Omental fat pad (tissue), 4 donors: Measurements from ENCODE around the gene SEC11C. TPM values are rescaled to one million over a fixed set of nuclear protein-coding genes. Genes with fewer than 3 reads are reported as not detected.

ENCODE experiments used
- ATAC-seq: fragments of 150-250 bp; one replicate; pipeline ENCODE4 v1.9.1; 2016; ENCODE audit warnings: mild to moderate bottlenecking, moderate library complexity; ENCODE audit not compliant: low FRiP score
- DNase-seq: peaks from one replicate; pipeline ENCODE4 v3.0.0-alpha.2; 2019; ENCODE audit warnings: low spot score
- total RNA-seq, 4 donors: library from RNA; depleted of rRNA; stranded (reverse); fragments of >200 nt; gene quantifications; one replicate each; pipeline ENCODE4 v1.1.0, GENCODE V29; 2016
- TF ChIP-seq, protein P1 (sequence below), 3 donors: fragments of 450-650 bp; IDR thresholded peaks; one replicate each; pipeline ENCODE4 v1.5.1; 2016 to 2017; ENCODE audit warnings: antibody characterized with exemption in 3 of 3, mild to moderate bottlenecking in 3 of 3, moderate library complexity in 2 of 3

The SEC11C gene
- total RNA-seq, 4 donors from 2014 or later: 13.6 to 34.9 (median 20.5) TPM

DNA sequence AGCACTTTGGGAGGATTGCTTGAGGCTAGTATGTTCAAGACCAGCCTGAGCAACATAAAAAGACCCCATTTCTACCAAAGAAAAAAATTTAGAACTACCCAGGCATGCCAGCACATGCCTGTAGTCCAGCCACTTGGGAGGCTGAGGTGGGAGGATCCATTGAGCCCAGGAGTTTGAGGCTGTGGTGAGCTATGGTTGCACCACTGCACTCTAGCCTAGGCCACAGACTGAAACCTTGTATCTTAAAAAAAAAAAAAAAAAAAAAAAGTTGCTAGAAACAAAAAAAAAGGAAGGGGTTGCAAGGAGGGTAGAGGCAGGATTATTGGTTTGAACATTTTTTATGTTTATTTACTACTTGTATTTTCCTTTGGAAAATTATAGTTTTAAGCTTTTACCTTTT is 4.8 kb downstream of the SEC11C start:
- TF ChIP-seq, protein P1, sequence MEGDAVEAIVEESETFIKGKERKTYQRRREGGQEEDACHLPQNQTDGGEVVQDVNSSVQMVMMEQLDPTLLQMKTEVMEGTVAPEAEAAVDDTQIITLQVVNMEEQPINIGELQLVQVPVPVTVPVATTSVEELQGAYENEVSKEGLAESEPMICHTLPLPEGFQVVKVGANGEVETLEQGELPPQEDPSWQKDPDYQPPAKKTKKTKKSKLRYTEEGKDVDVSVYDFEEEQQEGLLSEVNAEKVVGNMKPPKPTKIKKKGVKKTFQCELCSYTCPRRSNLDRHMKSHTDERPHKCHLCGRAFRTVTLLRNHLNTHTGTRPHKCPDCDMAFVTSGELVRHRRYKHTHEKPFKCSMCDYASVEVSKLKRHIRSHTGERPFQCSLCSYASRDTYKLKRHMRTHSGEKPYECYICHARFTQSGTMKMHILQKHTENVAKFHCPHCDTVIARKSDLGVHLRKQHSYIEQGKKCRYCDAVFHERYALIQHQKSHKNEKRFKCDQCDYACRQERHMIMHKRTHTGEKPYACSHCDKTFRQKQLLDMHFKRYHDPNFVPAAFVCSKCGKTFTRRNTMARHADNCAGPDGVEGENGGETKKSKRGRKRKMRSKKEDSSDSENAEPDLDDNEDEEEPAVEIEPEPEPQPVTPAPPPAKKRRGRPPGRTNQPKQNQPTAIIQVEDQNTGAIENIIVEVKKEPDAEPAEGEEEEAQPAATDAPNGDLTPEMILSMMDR (IDR thresholded peaks at IDR 0.05): no peak
- no peak for DNase-seq
- ATAC-seq: no peak

GRCh38 chr18:59145055-59145454 is 5.4 kb downstream of the SEC11C start:
- TF ChIP-seq, protein P1 (IDR thresholded peaks at IDR 0.05): no peak
- ATAC-seq (no peak), DNase-seq (no peak)

DNA sequence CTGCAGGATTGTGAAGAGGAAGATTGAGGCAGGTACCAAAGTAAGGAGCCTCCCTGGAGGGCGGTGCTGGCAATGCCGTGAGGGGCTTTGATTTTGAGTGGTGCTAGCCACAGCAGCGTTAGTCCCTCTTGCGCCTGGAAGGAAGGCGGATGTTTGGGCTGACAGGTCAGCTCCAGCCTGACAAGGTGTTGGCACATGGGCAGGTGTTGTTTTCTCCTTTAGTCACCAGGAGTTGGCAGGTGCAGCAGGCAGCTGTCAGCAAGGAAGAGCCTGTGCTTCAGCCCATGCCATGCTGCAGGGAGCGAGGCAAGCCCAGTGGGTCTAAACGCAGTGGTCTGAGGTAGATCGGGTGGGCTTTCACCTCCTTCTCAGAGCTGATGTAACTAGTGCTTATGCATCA is 8.5 kb downstream of the SEC11C start:
- TF ChIP-seq, protein P1 (IDR thresholded peaks at IDR 0.05): no peak
- DNase-seq (no peak), ATAC-seq (no peak)

- no peak for ATAC-seq
- no peak for DNase-seq
- TF ChIP-seq, protein P1 (IDR thresholded peaks at IDR 0.05): no peak
These were observed 9.3 kb downstream of the SEC11C start for GRCh38 chr18:59149007-59149406.

- ATAC-seq: no peak
- TF ChIP-seq, protein P1 (IDR thresholded peaks at IDR 0.05): no peak
These were observed 9.7 kb downstream of the SEC11C start for GRCh38 chr18:59149416-59149815.

GRCh38 chr18:59150236-59150635 is 10.6 kb downstream of the SEC11C start:
- ATAC-seq: no peak
- TF ChIP-seq, protein P1 (IDR thresholded peaks at IDR 0.05): no peak
- DNase-seq: no peak

More at GRCh38 chr18:59149416-59149815, 9.7 kb downstream of the SEC11C start:
- DNase-seq: no peak

- ATAC-seq: no peak
- TF ChIP-seq, protein P1 (IDR thresholded peaks at IDR 0.05): no peak
- no peak for DNase-seq
These were observed 15.5 kb downstream of the SEC11C start for GRCh38 chr18:59155153-59155552.
